ENCODE results near the gene ZMYM1.
"Not testable (repeated sequence)": the region's sequence is repeated elsewhere in the genome, so short reads cannot be mapped to it uniquely, and the experiment has no call there.

The ZMYM1 gene

GRCh38 chr1:35080171-35080854 is 1.1 kb downstream of the ZMYM1 start:
- no peak for DNase-seq

- no peak for DNase-seq
Measured at GRCh38 chr1:35085421-35085820, 6.2 kb downstream of the ZMYM1 start.

- no peak for DNase-seq
Measured at GRCh38 chr1:35097224-35097623, 18.0 kb downstream of the ZMYM1 start.

GRCh38 chr1:35111106-35111505 is 31.9 kb downstream of the ZMYM1 start:
- DNase-seq: no peak

- no peak for DNase-seq
Measured at GRCh38 chr1:35112668-35113067, 33.5 kb downstream of the ZMYM1 start.

GRCh38 chr1:35115459-35116383 is 36.5 kb downstream of the ZMYM1 start:
- DNase-seq: no peak

GRCh38 chr1:35120458-35121133 is 41.4 kb downstream of the ZMYM1 start:
- DNase-seq: no peak

- no peak for DNase-seq
Measured at GRCh38 chr1:35122311-35122710, 43.1 kb downstream of the ZMYM1 start.

GRCh38 chr1:35126546-35126945 is 47.4 kb downstream of the ZMYM1 start:
- DNase-seq: no peak

GRCh38 chr1:35129080-35129479 is 49.9 kb downstream of the ZMYM1 start:
- no peak for DNase-seq

- no peak for DNase-seq
Measured at GRCh38 chr1:35136780-35137179, 57.6 kb downstream of the ZMYM1 start.

GRCh38 chr1:35137590-35137989 is 58.4 kb downstream of the ZMYM1 start:
- DNase-seq: not testable (repeated sequence)

GRCh38 chr1:35142294-35142693 is 63.1 kb downstream of the ZMYM1 start:
- DNase-seq: not testable (repeated sequence)

- not testable (repeated sequence) for DNase-seq
Measured at GRCh38 chr1:35142728-35143127, 63.5 kb downstream of the ZMYM1 start.

GRCh38 chr1:35143737-35144508 is 64.7 kb downstream of the ZMYM1 start:
- no peak for DNase-seq

GRCh38 chr1:35145892-35146549 is 66.8 kb downstream of the ZMYM1 start:
- DNase-seq: not testable (repeated sequence)

GRCh38 chr1:35151220-35151619 is 72.0 kb downstream of the ZMYM1 start:
- no peak for DNase-seq

GRCh38 chr1:35164893-35165292 is 85.7 kb downstream of the ZMYM1 start:
- DNase-seq: no peak
